HUES48 (cell line): ENCODE data around the gene FHIT.

Source experiments
- H3K27ac ChIP-seq: one replicate; pipeline ENCODE4 v1.7.0; 2013; ENCODE audit warnings: low read depth, low read length, inconsistent platforms
- H3K27me3 ChIP-seq: 2 replicates; pipeline ENCODE4 v1.6.1; 2013; ENCODE audit warnings: mild to moderate bottlenecking, low read length; ENCODE audit not compliant: control insufficient read depth, insufficient read depth
- H3K36me3 ChIP-seq: 2 replicates; pipeline ENCODE4 v1.6.1; 2013; ENCODE audit warnings: low read length; ENCODE audit not compliant: control insufficient read depth, insufficient read depth
- H3K4me1 ChIP-seq: 2 replicates; pipeline ENCODE4 v1.6.1; 2013; ENCODE audit warnings: mild to moderate bottlenecking, low read length; ENCODE audit not compliant: control insufficient read depth, insufficient read depth
- H3K4me3 ChIP-seq: 2 replicates; pipeline ENCODE4 v1.5.1; 2013; ENCODE audit warnings: mild to moderate bottlenecking, low read depth, low read length
- H3K9ac ChIP-seq: 2 replicates; pipeline ENCODE4 v1.6.1; 2013; ENCODE audit warnings: mild to moderate bottlenecking, low read depth, low read length, moderate library complexity
- H3K9me3 ChIP-seq: 2 replicates; pipeline ENCODE4 v1.6.1; 2013; ENCODE audit warnings: low read length; ENCODE audit not compliant: control insufficient read depth, insufficient read depth

The FHIT gene

GRCh38 chr3:59771768-59772181 is 1479.5 kb downstream of the FHIT start:
- Histone ChIP-seq H3K9me3 (no peaks in the 10 kb centered on the region), H3K36me3 (no peaks in the 10 kb centered on the region), H3K4me1 (no peaks in the 10 kb centered on the region), H3K9ac (no peak overlapping the region), H3K27me3 (no peaks in the 10 kb centered on the region), H3K27ac (no peak overlapping the region), H3K4me3 (no peak overlapping the region)

DNA sequence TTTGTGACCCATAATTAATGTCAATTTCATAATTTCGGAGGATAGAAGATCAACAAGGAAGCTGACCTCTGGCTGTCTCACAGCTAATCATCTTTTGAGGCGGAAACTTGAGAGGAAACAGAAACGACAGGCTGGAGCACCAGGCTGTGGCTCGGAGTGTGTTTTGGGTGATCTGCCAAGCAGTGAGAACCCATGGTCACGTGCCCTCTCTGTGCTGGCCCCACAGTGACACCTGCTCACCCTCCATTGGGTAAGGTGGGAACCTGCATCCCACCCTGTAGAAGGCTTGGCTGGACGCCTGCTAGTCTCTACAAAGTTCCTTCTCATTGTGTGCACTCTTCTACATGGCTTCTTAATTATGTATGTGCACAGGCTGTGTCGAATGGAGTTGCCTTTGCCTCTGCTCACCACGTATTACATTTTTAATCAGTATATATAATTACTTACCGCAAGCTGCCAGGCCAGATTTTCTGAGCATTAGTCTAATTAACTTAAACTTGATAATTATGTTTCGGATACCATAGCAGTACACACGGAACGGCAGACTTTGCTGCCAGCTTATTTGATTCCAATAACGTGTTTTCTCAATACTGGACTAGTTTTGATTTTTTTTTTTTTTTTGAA is 1482.0 kb downstream of the FHIT start:
- H3K4me3 ChIP-seq = no peak overlapping the region
- no peaks in the 10 kb centered on the region for H3K36me3 ChIP-seq
- no peaks in the 10 kb centered on the region for H3K27me3 ChIP-seq
- no peak overlapping the region for H3K9ac ChIP-seq
- no peak overlapping the region for H3K27ac ChIP-seq
- H3K9me3 ChIP-seq = no peaks in the 10 kb centered on the region
- H3K4me1 ChIP-seq = no peaks in the 10 kb centered on the region

DNA sequence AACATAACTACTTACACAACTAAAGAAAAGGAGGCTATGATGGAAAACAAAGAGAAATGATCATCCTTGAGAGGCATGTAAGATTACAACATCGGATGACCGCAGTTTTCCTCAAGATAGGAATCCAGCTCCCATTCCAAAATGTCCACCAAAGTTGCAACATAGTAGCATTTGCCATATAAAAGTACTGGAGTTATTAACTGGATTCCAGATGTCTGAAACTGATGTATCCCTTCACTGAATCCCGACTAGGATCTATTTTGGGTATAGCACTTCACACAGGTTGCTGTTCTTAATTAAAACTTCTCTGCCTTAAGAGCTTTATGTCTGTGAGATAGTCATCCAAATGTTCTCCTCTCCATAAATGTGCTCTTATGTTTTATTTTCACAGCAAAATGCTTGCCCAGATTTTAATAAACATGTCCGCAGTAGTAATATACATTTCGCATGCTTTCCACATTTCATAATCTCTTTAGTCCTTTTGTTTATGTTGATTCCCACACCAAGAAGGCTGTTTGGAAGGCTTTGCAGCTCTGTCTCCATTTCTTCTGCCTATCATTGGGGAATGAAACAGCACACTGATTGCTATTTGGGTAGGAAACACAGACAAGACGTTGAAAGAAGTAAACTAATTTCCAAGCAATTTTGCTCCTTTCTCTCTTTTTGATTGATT is 1484.9 kb downstream of the FHIT start:
- no peak overlapping the region for H3K9ac ChIP-seq
- H3K9me3 ChIP-seq = no peaks in the 10 kb centered on the region
- H3K27me3 ChIP-seq = no peaks in the 10 kb centered on the region
- no peak overlapping the region for H3K4me3 ChIP-seq
- H3K4me1 ChIP-seq = no peaks in the 10 kb centered on the region
- H3K36me3 ChIP-seq = no peaks in the 10 kb centered on the region
- H3K27ac ChIP-seq = no peak overlapping the region

- no peaks in the 10 kb centered on the region for H3K27me3 ChIP-seq
- H3K27ac ChIP-seq = no peak overlapping the region
- no peaks in the 10 kb centered on the region for H3K9me3 ChIP-seq
- H3K4me1 ChIP-seq = peaks cover 5% of the 10 kb centered on the region
- H3K4me3 ChIP-seq = no peak overlapping the region
- no peaks in the 10 kb centered on the region for H3K36me3 ChIP-seq
- H3K9ac ChIP-seq = no peak overlapping the region
These were observed 1487.1 kb downstream of the FHIT start for GRCh38 chr3:59764171-59764570.

GRCh38 chr3:59762941-59763340 is 1488.3 kb downstream of the FHIT start:
- no peak overlapping the region for H3K9ac ChIP-seq
- H3K27ac ChIP-seq = no peak overlapping the region
- H3K36me3 ChIP-seq = no peaks in the 10 kb centered on the region
- H3K9me3 ChIP-seq = no peaks in the 10 kb centered on the region
- no peak overlapping the region for H3K4me3 ChIP-seq
- peaks cover 11% of the 10 kb centered on the region for H3K4me1 ChIP-seq
- no peaks in the 10 kb centered on the region for H3K27me3 ChIP-seq

DNA sequence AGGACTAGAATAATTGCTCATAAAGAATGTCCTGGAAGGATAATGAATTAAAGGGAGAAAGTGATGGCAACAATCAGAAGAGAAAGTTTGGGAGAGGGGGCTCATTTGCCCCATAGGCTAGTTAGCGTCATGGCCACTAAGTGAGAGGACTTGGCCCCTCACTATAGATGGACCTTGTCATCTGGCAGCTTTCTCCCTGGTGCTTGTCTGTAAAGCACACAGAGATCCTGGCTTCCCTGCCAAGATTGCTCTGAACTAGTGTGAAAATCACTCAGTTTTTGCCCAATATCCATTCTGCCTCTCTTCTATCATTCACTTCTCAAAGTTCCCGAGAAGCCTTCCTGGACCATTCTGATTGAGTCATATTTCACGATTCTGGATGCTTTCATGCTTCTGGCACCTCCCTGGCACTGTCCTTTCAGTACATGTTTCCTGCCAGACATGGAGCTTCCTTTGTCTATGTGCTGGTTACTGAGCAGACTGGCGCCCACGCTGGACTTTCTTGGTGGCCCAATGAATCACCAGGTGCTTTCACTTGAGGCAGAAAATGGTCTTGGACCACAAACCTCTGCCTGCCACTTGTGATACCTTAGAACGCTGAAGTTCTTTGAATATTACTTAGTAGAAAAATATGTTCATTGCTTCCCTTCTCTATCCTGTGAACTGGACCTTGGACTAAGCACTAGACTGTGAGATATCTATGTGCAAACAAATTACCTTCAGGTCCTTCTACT is 1491.8 kb downstream of the FHIT start:
- no peak overlapping the region for H3K9ac ChIP-seq
- H3K4me3 ChIP-seq = no peak overlapping the region
- no peak overlapping the region for H3K27ac ChIP-seq
- no peaks in the 10 kb centered on the region for H3K27me3 ChIP-seq
- no peaks in the 10 kb centered on the region for H3K9me3 ChIP-seq
- no peaks in the 10 kb centered on the region for H3K36me3 ChIP-seq
- H3K4me1 ChIP-seq = peaks cover 13% of the 10 kb centered on the region

- no peak overlapping the region for H3K27ac ChIP-seq
- H3K4me1 ChIP-seq = peaks cover 21% of the 10 kb centered on the region
- H3K4me3 ChIP-seq = no peak overlapping the region
- no peaks in the 10 kb centered on the region for H3K36me3 ChIP-seq
- no peaks in the 10 kb centered on the region for H3K9me3 ChIP-seq
- no peak overlapping the region for H3K9ac ChIP-seq
- H3K27me3 ChIP-seq = no peaks in the 10 kb centered on the region
These were observed 1492.6 kb downstream of the FHIT start for GRCh38 chr3:59758672-59759071.

- H3K9me3 ChIP-seq = no peaks in the 10 kb centered on the region
- no peak overlapping the region for H3K27ac ChIP-seq
- peaks cover 2% of the 10 kb centered on the region; the same call in 1 of the 2 replicates for H3K27me3 ChIP-seq
- H3K9ac ChIP-seq = no peak overlapping the region
- H3K4me3 ChIP-seq = no peak overlapping the region
- H3K36me3 ChIP-seq = no peaks in the 10 kb centered on the region
- H3K4me1 ChIP-seq = peaks cover 25% of the 10 kb centered on the region
These were observed 1494.3 kb downstream of the FHIT start for GRCh38 chr3:59756934-59757333.

DNA sequence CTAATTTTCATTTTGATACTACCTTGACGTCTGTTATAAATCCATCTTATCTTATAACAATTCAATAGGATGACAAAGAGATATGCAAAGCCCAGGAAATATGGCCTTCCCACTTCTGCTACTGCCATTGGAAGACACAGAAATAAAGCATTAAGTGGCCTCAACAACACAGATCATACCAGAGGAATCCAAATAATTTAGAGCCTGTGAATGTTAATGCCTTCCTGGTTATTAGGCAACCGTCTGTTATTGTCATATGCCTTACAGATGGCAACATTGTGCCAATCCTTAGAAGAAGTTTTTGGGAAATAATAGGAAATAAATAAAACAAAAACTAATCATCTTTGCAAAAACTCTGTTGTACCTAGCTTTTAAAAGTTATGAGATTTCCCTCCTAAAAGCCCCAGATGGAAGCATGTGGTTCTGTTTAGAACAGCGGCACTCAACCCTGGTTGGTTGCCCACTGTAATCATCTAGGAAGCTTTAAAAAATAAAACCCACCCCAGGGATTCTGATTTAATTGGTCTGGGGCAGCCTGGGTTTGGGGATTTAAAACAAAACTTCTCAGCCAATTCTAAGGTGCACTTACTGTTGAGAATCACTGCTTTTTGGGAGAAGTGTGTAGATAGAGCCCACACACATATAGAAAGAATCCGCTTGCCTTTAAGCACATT is 1496.7 kb downstream of the FHIT start:
- H3K9me3 ChIP-seq = no peaks in the 10 kb centered on the region
- no peaks in the 10 kb centered on the region for H3K36me3 ChIP-seq
- H3K27me3 ChIP-seq = peaks cover 19% of the 10 kb centered on the region
- peaks cover 31% of the 10 kb centered on the region for H3K4me1 ChIP-seq
- no peak overlapping the region for H3K27ac ChIP-seq
- no peak overlapping the region for H3K9ac ChIP-seq
- H3K4me3 ChIP-seq = no peak overlapping the region

DNA sequence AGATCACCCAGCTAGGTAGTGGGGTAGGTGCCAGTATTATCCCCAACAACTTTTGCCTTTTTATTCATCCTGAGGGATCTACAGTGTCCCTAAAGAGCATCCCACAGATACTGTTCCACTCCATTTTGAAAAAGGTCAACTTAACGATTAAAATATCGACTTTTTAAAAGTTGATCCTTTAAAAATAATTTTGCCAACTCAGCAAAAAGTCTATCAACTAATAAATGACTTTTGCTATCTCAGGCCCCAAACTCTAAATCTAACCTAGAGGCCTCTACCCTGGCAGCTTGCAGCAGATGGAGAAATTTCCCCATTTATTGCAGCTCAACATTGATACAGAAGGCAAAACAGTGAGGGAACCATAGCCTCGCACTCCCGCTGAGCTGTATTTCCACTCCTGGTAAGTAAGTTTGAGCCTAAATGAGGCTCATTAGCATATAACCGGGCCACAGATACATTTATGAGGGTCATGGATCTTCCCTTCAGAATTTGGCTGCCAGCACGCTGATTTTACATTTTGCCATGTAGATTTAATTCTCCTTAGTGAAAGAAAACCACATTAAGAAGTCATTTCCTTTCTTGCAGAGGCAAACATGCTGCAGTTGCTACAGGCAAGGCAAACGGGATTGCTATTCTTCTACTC is 1497.3 kb downstream of the FHIT start:
- Histone ChIP-seq H3K27me3 (peaks cover 24% of the 10 kb centered on the region), H3K36me3 (no peaks in the 10 kb centered on the region), H3K27ac (no peak overlapping the region), H3K4me1 (peaks cover 37% of the 10 kb centered on the region), H3K9ac (no peak overlapping the region), H3K4me3 (no peak overlapping the region), H3K9me3 (no peaks in the 10 kb centered on the region)
